Right lobe of liver (tissue), 6 donors: ENCODE data around the gene MAP3K10. TPM values are rescaled to one million over a fixed set of nuclear protein-coding genes. Genes with fewer than 3 reads are reported as not detected.
A peak's percentile ranks its signal among the peaks of the same experiment; 100 is the strongest.

Source experiments
- ATAC-seq, 4 donors: fragments of 200-7000 bp; cut with Tn5 transposase; one replicate each; pipeline ENCODE4 v1.9.1; 2020; ENCODE audit warnings: mild to moderate bottlenecking in 4 of 4, moderate library complexity in 4 of 4
- DNase-seq, 3 donors: peaks; one replicate each; pipeline ENCODE4 v3.0.0-alpha.2; 2020
- H3K27ac ChIP-seq, 3 donors: fragments of 200-600 bp; one replicate each; pipeline ENCODE4 v1.8.0; 2022
- H3K27me3 ChIP-seq, 2 donors: fragments of 200-600 bp; one replicate each; pipeline ENCODE4 v1.8.0; 2022
- H3K36me3 ChIP-seq, 4 donors: fragments of 200-600 bp; sonication (generic) in 1 of 4; one replicate each; pipeline versions ENCODE4 v1.5.1 to v1.8.0; 2017 to 2022; ENCODE audit warnings: control low read depth in 1 of 4
- H3K4me1 ChIP-seq, 4 donors: fragments of 200-600 bp; sonication (generic) in 1 of 4; one replicate each; pipeline versions ENCODE4 v1.5.1 to v1.8.0; 2017 to 2022; ENCODE audit warnings: control low read depth in 1 of 4
- H3K4me3 ChIP-seq, 3 donors: fragments of 200-600 bp; one replicate each; pipeline ENCODE4 v1.8.0; 2022
- H3K9me3 ChIP-seq, 4 donors: fragments of 200-600 bp; sonication (generic) in 1 of 4; one replicate each; pipeline versions ENCODE4 v1.5.1 to v1.8.0; 2017 to 2022; ENCODE audit warnings: control low read depth in 1 of 4
- POLR2A ChIP-seq: fragments of 450-650 bp; IDR thresholded peaks from one replicate; pipeline ENCODE4 v1.6.1; 2017; ENCODE audit warnings: antibody characterized with exemption, mild to moderate bottlenecking
- WGBS: methylation state at CpG from one replicate; pipeline ENCODE4 v1.1.6; 2018; ENCODE audit warnings: low coverage, low lambda C conversion rate; ENCODE audit not compliant: insufficient coverage; ENCODE audit errors: missing lambda C conversion rate; 5-methylcytosine and 5-hydroxymethylcytosine counted together
- intact Hi-C, 2 donors: fragments of 100-400 bp; cut with DNase I; formaldehyde crosslinking; loops; one replicate each; pipeline versions ENCODE4 v1.11.2 to v1.14.1; 2022
- total RNA-seq, 6 experiments: library from RNA; depleted of rRNA in 2 of 6; stranded (reverse); fragments of >200 nt in 2 of 6; fragmentation: NEBNext Ultra II Directional in 3 of 6; extraction: Animal tissue kit (Norgen Biotek cat#: 25700) in 3 of 6; gene quantifications; one replicate each; pipeline versions ENCODE4 v1.1.0 to v1.2.4, GENCODE V29; 2016 to 2023
- TF ChIP-seq, protein P1 (sequence below), 4 donors: fragments of 200-600 bp in 3 of 4; fragments of 450-650 bp in 1 of 4; IDR thresholded peaks; one replicate each; pipeline versions ENCODE4 v1.5.1 to v1.8.0; 2016 to 2022; ENCODE audit warnings: antibody characterized with exemption in 4 of 4, mild to moderate bottlenecking in 2 of 4
- donor health status: DM: no; HTN: yes; CAD: no.
- donor health status: DM: no; HTN: no; CAD: no.
- donor health status: DM: no; HTN: no; CAD: no.
- donor health status: DM: no; HTN: yes; CAD: no.
- donor health status: DM: no; HTN: yes; CAD: no.

Gene MAP3K10
- total RNA-seq, 6 experiments from 2014 or later = 4.2 to 7.0 (median 6.5) TPM

DNA sequence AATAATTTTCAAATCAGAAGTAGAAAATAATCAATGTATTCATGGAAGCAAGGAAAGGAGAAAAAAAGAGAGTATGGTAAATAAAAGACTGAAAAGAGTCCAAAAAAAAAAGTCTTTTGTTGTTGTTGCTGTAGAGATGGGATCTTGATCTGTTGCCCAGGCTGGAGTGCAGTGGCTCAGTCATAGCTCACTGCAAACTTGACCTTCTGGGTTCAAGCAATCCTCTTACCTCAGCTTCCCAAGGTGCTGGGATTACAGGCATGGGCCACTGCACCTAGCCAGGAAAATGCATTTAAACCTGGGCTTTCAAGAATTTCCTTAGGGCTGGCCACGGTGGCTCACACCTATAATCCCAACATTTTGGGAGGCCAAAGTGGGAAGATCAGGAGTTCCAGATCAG lies 7.0 kb upstream of the MAP3K10 start:
- 83% methylated on average over 1 of the region's 1 CpG for WGBS
- intact Hi-C loops = no loop called here
- TF ChIP-seq POLR2A = no peak
- TF ChIP-seq, protein P1, sequence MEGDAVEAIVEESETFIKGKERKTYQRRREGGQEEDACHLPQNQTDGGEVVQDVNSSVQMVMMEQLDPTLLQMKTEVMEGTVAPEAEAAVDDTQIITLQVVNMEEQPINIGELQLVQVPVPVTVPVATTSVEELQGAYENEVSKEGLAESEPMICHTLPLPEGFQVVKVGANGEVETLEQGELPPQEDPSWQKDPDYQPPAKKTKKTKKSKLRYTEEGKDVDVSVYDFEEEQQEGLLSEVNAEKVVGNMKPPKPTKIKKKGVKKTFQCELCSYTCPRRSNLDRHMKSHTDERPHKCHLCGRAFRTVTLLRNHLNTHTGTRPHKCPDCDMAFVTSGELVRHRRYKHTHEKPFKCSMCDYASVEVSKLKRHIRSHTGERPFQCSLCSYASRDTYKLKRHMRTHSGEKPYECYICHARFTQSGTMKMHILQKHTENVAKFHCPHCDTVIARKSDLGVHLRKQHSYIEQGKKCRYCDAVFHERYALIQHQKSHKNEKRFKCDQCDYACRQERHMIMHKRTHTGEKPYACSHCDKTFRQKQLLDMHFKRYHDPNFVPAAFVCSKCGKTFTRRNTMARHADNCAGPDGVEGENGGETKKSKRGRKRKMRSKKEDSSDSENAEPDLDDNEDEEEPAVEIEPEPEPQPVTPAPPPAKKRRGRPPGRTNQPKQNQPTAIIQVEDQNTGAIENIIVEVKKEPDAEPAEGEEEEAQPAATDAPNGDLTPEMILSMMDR (IDR thresholded peaks at IDR 0.05) = no peak

DNA sequence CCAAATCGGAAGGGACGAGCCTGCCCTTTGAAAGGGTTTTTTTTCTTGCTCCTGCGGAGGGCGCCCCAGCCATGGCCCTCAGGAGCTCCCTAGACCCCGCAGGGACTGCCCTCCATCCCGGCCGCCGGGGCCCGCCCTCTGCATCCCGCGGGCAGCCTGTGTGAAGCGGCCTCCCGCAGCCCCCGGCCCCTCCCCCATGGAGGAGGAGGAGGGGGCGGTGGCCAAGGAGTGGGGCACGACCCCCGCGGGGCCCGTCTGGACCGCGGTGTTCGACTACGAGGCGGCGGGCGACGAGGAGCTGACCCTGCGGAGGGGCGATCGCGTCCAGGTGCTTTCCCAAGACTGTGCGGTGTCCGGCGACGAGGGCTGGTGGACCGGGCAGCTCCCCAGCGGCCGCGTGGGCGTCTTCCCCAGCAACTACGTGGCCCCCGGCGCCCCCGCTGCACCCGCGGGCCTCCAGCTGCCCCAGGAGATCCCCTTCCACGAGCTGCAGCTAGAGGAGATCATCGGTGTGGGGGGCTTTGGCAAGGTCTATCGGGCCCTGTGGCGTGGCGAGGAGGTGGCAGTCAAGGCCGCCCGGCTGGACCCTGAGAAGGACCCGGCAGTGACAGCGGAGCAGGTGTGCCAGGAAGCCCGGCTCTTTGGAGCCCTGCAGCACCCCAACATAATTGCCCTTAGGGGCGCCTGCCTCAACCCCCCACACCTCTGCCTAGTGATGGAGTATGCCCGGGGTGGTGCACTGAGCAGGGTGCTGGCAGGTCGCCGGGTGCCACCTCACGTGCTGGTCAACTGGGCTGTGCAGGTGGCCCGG lies 815 bp downstream of the MAP3K10 start:
- H3K27me3 ChIP-seq = no peaks in the 10 kb centered on the region
- H3K4me3 ChIP-seq = peak overlapping the region; percentile 64 to 99 (median 80)
- peak overlapping the region in 1 of 3 donors; percentile 94 for H3K27ac ChIP-seq
- intact Hi-C loops = no loop called here
- TF ChIP-seq POLR2A = no peak
- TF ChIP-seq, protein P1 (IDR thresholded peaks at IDR 0.05) = no peak
- DNase-seq (peak in 1 of 3 donors; percentile 37), ATAC-seq (peak; percentile 4 to 22 (median 11))
- no peaks in the 10 kb centered on the region for H3K36me3 ChIP-seq
- WGBS = 60% methylated on average over 1 of the region's 62 CpGs
- peaks cover 0 to 5% (median 0%) of the 10 kb centered on the region in 4 donors for H3K4me1 ChIP-seq
- H3K9me3 ChIP-seq = no peaks in the 10 kb centered on the region

More for the DNA sequence above, 7.0 kb upstream of the MAP3K10 start:
- no peaks in the 10 kb centered on the region for H3K27me3 ChIP-seq
- ATAC-seq (no peak), DNase-seq (no peak)
- H3K4me3 ChIP-seq = no peak overlapping the region
- no peak overlapping the region for H3K27ac ChIP-seq
- H3K4me1 ChIP-seq = no peaks in the 10 kb centered on the region
- no peaks in the 10 kb centered on the region for H3K9me3 ChIP-seq
- H3K36me3 ChIP-seq = no peaks in the 10 kb centered on the region

DNA sequence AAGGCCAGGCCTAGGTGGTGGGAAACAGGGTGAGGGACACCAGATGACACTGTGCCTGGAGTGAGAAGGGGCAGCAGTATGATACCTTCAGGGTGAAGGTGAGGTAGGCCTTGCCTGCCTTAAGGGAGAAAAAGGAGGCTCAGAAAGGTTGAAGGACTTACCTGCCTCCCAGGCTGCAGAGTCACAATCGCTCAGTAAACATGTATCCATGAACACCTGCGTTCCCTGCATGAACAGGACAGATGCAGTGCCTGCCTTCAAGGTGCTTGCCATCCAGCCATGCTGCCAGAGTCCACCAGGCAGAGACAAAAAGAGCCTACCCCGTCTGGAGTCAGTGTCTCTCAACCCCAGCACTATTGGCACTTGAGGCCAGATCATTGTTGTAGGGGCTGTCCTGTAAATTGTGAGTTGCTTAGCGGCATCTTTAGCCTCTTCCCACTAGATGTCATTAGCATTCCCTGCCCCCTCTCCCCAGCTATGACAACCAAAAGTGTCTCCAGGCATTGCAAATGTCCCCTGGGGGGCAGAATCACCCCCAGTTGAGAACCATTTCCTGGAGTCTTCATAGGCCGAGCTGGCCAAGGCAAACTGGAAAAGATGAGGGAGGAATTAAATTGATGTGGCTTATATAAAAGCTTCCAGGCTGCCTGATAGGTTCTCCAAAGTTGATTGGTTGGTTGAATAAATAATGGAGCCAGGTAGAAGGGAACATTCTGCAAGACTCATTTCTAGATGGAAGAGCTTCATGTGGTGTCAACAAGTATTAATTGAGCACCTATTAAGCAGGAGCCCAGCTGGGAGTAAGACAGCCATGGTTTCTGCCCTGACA lies 1.7 kb downstream of the MAP3K10 start:
- TF ChIP-seq, protein P1 (IDR thresholded peaks at IDR 0.05) = no peak
- no peak for TF ChIP-seq POLR2A
- H3K27ac ChIP-seq = no peak overlapping the region
- no peaks in the 10 kb centered on the region for H3K9me3 ChIP-seq
- ATAC-seq (no peak), DNase-seq (no peak)
- intact Hi-C loops = no loop called here
- peaks cover 0 to 5% (median 0%) of the 10 kb centered on the region in 4 donors for H3K4me1 ChIP-seq
- no peak overlapping the region for H3K4me3 ChIP-seq
- no peaks in the 10 kb centered on the region for H3K36me3 ChIP-seq
- H3K27me3 ChIP-seq = no peaks in the 10 kb centered on the region
- 60% methylated on average over 1 of the region's 5 CpGs for WGBS

DNA sequence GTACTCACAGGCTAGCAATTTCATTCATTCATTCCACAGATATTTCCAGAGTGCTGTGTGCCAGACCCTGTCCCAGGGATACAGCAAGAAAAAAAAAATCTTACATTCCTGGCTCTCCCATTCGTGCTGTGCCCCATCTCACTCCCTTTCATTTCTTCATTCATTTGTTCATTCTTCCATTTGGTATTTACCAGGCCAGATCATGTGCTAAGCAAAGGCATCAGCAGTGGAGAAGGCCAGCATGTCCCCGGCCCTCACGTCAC lies 2.3 kb downstream of the MAP3K10 start:
- intact Hi-C loops = no loop called here
- Histone ChIP-seq H3K9me3 (no peaks in the 10 kb centered on the region), H3K27ac (no peak overlapping the region), H3K36me3 (no peaks in the 10 kb centered on the region), H3K4me1 (peaks cover 0 to 5% (median 0%) of the 10 kb centered on the region in 4 donors), H3K27me3 (no peaks in the 10 kb centered on the region), H3K4me3 (no peak overlapping the region)
- DNase-seq (no peak), ATAC-seq (no peak)
- WGBS = 93% methylated on average over 3 of the region's 3 CpGs
- TF ChIP-seq POLR2A = no peak
- TF ChIP-seq, protein P1 (IDR thresholded peaks at IDR 0.05) = no peak
